Erythroblast (primary cell): ENCODE results near the gene STX11.

Experiments
- DNase-seq, 2 experiments: peaks; one replicate each; lab custom pipeline; 2025; lab: John Stamatoyannopoulos, UW
- GATA1 ChIP-seq: IDR thresholded peaks from 2 replicates; pipeline ENCODE4 v1.6.1; 2011; ENCODE audit warnings: low read depth, mild to moderate bottlenecking, control low read depth, low read length, moderate library complexity
- POLR2A ChIP-seq: IDR thresholded peaks from 2 replicates; pipeline ENCODE4 v1.6.1; 2011; ENCODE audit warnings: mild to moderate bottlenecking, low read length

Gene STX11

GRCh38 chr6:144152334-144152900 lies 2.1 kb downstream of the STX11 start:
- no peak for TF ChIP-seq POLR2A
- TF ChIP-seq GATA1: no peak
- DNase-seq: no peak

DNA sequence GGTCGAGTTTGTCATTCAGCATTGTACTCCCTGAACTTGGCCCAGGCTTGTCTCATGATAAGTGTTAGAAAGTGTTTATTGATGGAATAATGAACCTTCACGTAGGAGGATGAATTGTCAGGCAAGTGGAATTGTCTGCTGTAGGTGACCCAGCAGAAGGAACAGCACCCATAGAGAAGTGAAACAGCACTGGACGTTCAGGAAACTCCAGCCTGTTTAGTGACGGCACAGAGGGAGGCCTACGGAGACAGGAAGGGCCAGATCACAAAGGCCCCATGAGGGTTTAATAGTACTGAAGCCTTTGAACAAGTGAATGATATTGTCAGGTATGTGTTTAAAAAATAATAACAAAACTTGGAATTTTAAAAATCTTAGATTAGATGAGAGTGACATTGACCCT lies 2.9 kb downstream of the STX11 start:
- TF ChIP-seq POLR2A (no peak), GATA1 (no peak)
- no peak for DNase-seq

GRCh38 chr6:144153971-144154370 lies 3.7 kb downstream of the STX11 start:
- TF ChIP-seq GATA1: no peak
- TF ChIP-seq POLR2A: no peak
- no peak for DNase-seq

GRCh38 chr6:144155529-144155928 lies 5.2 kb downstream of the STX11 start:
- TF ChIP-seq GATA1 (no peak), POLR2A (no peak)
- DNase-seq: no peak

- TF ChIP-seq GATA1: no peak
- TF ChIP-seq POLR2A: no peak
- no peak for DNase-seq
Observed at GRCh38 chr6:144156338-144156737, 6.0 kb downstream of the STX11 start.

DNA sequence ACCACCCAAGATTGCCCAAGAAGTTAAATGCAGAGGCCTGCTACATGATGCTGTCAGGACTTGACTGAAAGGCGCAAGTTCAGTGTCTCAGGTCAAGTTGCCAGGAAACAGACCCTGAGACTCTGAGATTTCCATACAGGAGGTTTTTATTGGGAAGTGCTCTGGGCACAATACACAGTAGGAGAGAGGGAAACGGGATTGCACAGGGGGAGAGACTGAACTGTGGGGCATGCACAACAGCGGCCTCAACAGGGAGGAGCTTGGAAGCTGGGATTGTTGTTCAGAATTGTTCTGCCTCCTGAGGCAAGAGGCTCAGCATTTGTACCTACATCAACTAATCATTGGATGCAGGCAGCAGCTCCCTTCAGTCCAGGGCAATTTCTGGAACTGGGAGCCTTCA lies 6.7 kb downstream of the STX11 start:
- TF ChIP-seq POLR2A: no peak
- TF ChIP-seq GATA1: no peak
- no peak for DNase-seq

GRCh38 chr6:144158133-144158532 lies 7.8 kb downstream of the STX11 start:
- TF ChIP-seq POLR2A (no peak), GATA1 (no peak)
- DNase-seq: no peak

GRCh38 chr6:144159223-144159622 lies 8.9 kb downstream of the STX11 start:
- TF ChIP-seq POLR2A (no peak), GATA1 (no peak)
- DNase-seq: no peak

DNA sequence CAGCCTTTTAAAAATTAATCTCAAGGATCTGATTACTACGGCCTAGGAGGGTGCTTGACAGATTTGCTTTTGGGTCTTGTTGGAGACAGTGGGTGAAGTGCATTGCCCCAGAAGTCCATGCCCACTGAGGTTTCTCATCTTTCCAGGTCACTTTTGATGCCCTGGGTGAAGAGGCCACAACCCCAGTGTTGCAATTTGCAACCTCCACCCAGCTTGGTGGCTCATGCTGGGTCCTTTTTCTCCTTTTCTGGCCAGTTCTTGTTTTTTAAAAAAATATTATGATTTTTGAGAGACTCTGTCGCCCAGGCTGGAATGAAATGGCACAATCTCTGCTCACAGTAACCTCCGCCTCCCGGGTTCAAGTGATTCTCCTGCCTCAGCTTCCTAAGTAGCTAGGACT lies 9.4 kb downstream of the STX11 start:
- no peak for DNase-seq
- TF ChIP-seq GATA1: no peak
- TF ChIP-seq POLR2A: no peak

GRCh38 chr6:144160431-144161005 lies 10.2 kb downstream of the STX11 start:
- no peak for DNase-seq
- TF ChIP-seq POLR2A: no peak
- no peak for TF ChIP-seq GATA1

- no peak for TF ChIP-seq POLR2A
- no peak for TF ChIP-seq GATA1
- DNase-seq: no peak
Observed at GRCh38 chr6:144161975-144162374, 11.7 kb downstream of the STX11 start.

- DNase-seq: no peak
- TF ChIP-seq POLR2A (no peak), GATA1 (no peak)
Observed at GRCh38 chr6:144162977-144163376, 12.7 kb downstream of the STX11 start.

- DNase-seq: no peak
- no peak for TF ChIP-seq GATA1
- TF ChIP-seq POLR2A: no peak
Observed at GRCh38 chr6:144165784-144166183, 15.5 kb downstream of the STX11 start.

DNA sequence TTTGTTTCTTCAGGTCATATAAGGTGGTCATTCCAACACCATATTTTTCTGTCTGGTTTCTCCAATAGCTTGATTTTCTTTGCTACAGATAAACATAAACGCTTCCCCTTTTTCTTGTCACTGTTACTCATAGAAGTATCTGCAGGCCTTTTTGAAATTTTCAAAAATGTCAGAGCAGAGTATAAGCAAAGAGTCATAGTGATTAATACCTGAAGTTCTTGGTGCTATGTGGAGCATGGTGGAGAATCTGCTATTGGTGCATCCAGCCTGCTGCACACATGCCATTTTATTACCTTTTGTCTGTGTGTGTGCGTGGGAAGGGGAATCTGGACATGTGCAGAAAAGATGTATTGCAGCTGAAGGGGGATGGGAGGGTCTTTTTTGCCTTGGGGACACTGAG lies 19.7 kb downstream of the STX11 start:
- TF ChIP-seq POLR2A: no peak
- no peak for TF ChIP-seq GATA1
- no peak for DNase-seq

DNA sequence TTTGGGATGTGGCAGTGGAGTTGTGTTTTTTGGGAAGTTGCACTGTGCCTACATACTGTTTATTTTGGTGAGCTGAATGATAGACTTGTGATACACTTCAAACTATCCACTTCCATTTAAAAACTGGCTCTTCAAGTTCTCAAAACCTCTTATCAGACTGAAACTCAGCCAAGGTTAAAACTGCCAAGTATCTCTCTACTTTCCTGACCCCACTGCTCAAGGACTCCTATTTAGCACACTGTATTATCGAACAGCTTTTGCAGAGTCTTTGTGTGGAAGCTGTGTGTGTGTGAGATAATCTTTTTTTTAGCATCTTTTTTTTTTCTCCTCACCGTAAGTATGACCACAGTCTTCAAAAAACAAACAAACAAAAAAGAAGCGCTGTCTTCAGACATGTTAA lies 21.1 kb downstream of the STX11 start:
- TF ChIP-seq POLR2A (no peak), GATA1 (no peak)
- peak in 1 of 2 experiments; percentile 12 for DNase-seq
